Upper lobe of right lung (tissue), 1 donor: Measurements from ENCODE around the gene NFIL3. TPM values are rescaled to one million over a fixed set of nuclear protein-coding genes. Genes with fewer than 3 reads are reported as not detected.

Experiments
- ATAC-seq: fragments of 200-7000 bp; cut with Tn5 transposase; one replicate; pipeline ENCODE4 v1.9.1; 2020; ENCODE audit warnings: mild to moderate bottlenecking, moderate library complexity
- DNase-seq: peaks from one replicate; pipeline ENCODE4 v3.0.0-alpha.2; 2020
- H3K27ac ChIP-seq: fragments of 200-600 bp; one replicate; pipeline ENCODE4 v1.8.0; 2022
- H3K27me3 ChIP-seq: fragments of 200-600 bp; one replicate; pipeline ENCODE4 v1.8.0; 2022; ENCODE audit warnings: mild to moderate bottlenecking
- H3K36me3 ChIP-seq: fragments of 200-600 bp; one replicate; pipeline ENCODE4 v1.8.0; 2022
- H3K4me1 ChIP-seq: fragments of 200-600 bp; one replicate; pipeline ENCODE4 v1.8.0; 2022
- H3K4me3 ChIP-seq: fragments of 200-600 bp; one replicate; pipeline ENCODE4 v1.8.0; 2022; ENCODE audit warnings: mild to moderate bottlenecking
- H3K9me3 ChIP-seq: fragments of 200-600 bp; one replicate; pipeline ENCODE4 v1.8.0; 2022
- intact Hi-C: fragments of 100-400 bp; cut with DNase I; formaldehyde crosslinking; loops from one replicate; pipeline ENCODE4 v1.11.0; 2022
- total RNA-seq: library from RNA; stranded (reverse); fragmentation: NEBNext Ultra II Directional; extraction: Animal tissue kit (Norgen Biotek cat#: 25700); gene quantifications from one replicate; pipeline ENCODE4 v1.2.1, GENCODE V29; 2021
- TF ChIP-seq, protein P1 (sequence below): fragments of 200-600 bp; IDR thresholded peaks from one replicate; pipeline ENCODE4 v1.8.0; 2022; ENCODE audit warnings: antibody characterized with exemption
- donor health status: DM: no; HTN: yes; CAD: no; lungs with severe emphysema.

NFIL3 gene
- total RNA-seq, 1 donor from 2014 or later = 26.2 TPM

- H3K9me3 ChIP-seq = no peaks in the 10 kb centered on the region
- intact Hi-C loops = loop anchor here (10.0 kb wide), 1 partner anchor 387 kb away; no protein-coding TSS in a partner anchor
- H3K27ac ChIP-seq = peak overlapping the region; percentile 87
- TF ChIP-seq, protein P1, sequence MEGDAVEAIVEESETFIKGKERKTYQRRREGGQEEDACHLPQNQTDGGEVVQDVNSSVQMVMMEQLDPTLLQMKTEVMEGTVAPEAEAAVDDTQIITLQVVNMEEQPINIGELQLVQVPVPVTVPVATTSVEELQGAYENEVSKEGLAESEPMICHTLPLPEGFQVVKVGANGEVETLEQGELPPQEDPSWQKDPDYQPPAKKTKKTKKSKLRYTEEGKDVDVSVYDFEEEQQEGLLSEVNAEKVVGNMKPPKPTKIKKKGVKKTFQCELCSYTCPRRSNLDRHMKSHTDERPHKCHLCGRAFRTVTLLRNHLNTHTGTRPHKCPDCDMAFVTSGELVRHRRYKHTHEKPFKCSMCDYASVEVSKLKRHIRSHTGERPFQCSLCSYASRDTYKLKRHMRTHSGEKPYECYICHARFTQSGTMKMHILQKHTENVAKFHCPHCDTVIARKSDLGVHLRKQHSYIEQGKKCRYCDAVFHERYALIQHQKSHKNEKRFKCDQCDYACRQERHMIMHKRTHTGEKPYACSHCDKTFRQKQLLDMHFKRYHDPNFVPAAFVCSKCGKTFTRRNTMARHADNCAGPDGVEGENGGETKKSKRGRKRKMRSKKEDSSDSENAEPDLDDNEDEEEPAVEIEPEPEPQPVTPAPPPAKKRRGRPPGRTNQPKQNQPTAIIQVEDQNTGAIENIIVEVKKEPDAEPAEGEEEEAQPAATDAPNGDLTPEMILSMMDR = no peak
- H3K4me3 ChIP-seq = peak overlapping the region; percentile 71
- H3K27me3 ChIP-seq = no peaks in the 10 kb centered on the region
- DNase-seq (no peak), ATAC-seq (no peak)
- peaks cover 37% of the 10 kb centered on the region for H3K4me1 ChIP-seq
- H3K36me3 ChIP-seq = no peaks in the 10 kb centered on the region
Measured at GRCh38 chr9:91421971-91422757, 1.5 kb downstream of the NFIL3 start.

DNA sequence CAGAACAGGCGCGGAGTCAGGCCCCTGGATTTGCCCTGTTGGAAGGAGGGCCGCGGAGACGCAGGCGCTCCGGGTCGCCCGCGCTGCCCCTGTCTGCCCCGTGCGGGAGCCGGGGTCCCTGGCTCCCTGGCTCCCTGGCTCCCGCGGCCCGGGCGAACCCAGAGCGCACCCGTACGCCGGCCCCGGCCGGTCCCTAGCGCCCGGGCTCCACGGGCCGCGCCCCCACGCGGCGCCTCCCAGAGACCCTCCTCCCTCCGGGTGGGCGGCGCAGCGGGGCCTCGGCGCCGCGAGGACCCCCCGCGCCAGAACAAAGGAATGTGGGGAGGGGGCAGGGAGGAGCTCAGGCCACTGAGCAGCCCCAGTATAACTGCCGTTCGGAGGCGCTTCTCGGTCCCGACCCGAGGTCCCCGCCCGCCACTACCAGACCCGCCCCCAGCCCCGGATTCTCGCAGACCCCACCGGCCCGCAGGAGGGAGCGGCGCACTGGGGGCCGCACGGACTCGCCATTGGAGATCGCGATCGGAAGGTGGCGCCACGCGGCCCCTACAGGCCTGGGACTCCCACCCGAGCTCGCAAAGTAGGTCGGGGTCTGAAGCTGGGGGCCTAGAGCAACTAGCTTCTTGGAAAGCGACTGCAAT is 2.4 kb downstream of the NFIL3 start:
- TF ChIP-seq, protein P1 = peak; percentile 34
- H3K27me3 ChIP-seq = no peaks in the 10 kb centered on the region
- intact Hi-C loops = loop anchor here (10.0 kb wide), 1 partner anchor 386 kb away; no protein-coding TSS in a partner anchor
- peaks cover 37% of the 10 kb centered on the region for H3K4me1 ChIP-seq
- peak overlapping the region; percentile 71 for H3K4me3 ChIP-seq
- H3K27ac ChIP-seq = peak overlapping the region; percentile 87
- DNase-seq (peak; percentile 72), ATAC-seq (no peak)
- H3K9me3 ChIP-seq = no peaks in the 10 kb centered on the region
- no peaks in the 10 kb centered on the region for H3K36me3 ChIP-seq

- peak overlapping the region; percentile 87 for H3K27ac ChIP-seq
- H3K27me3 ChIP-seq = no peaks in the 10 kb centered on the region
- TF ChIP-seq, protein P1 = no peak
- no peak for ATAC-seq
- H3K36me3 ChIP-seq = no peaks in the 10 kb centered on the region
- peaks cover 32% of the 10 kb centered on the region for H3K4me1 ChIP-seq
- peak overlapping the region; percentile 71 for H3K4me3 ChIP-seq
- H3K9me3 ChIP-seq = no peaks in the 10 kb centered on the region
- intact Hi-C loops = loop anchor here (10.0 kb wide), 1 partner anchor 386 kb away; no protein-coding TSS in a partner anchor
- DNase-seq = no peak
Measured at GRCh38 chr9:91420501-91421127, 3.0 kb downstream of the NFIL3 start.

DNA sequence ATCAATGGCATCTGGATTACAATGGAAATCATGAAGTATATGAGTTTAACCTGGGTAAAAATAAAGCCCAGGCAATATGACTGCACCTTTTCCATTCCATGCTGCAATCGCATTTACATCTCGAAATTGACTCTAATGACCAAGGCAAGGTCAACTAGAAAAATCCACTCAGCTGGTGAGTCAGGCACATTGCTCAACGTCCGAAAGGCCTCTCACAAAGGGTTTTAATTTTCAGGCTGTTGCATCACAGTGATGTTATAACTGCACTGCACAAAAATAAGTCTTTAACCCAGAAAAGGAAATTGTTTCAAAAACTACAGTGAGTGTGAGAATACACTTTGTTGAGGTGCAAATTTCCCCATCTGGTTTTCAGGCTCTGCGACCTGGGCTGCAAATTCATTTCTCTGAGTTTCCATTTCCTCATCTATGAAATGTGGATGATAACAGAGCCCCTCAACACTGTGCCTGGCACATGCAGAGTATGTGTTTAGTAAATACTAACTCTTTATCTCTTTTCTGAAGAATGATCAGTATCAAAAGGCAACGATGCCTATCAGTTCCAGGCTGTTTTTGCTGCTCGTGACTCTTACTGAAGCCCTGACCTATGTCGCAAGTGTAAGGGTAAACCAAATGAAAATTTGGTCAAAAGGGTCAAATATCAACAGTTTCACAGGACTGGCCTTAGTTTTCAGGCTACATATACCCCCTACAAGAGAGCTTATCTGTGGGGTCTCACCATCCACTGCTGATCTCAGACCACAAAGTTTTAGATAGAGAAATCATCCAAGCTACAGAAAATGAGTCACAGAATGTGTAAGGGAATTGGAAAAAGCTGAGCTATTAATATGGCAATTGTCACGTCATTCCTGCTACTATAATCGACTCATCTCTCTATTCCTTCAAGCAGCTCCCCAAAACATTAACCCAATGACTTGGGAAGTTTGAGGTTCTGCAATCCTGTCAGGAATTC is 4.1 kb downstream of the NFIL3 start:
- Histone ChIP-seq H3K9me3 (no peaks in the 10 kb centered on the region), H3K27ac (peak overlapping the region; percentile 38), H3K36me3 (no peaks in the 10 kb centered on the region), H3K4me1 (peaks cover 32% of the 10 kb centered on the region), H3K4me3 (no peak overlapping the region), H3K27me3 (no peaks in the 10 kb centered on the region)
- TF ChIP-seq, protein P1 = no peak
- ATAC-seq (peak; percentile 21), DNase-seq (peak; percentile 68)
- intact Hi-C loops = loop anchor here (10.0 kb wide), 1 partner anchor 385 kb away; no protein-coding TSS in a partner anchor

GRCh38 chr9:91418215-91418610 is 5.4 kb downstream of the NFIL3 start:
- no peaks in the 10 kb centered on the region for H3K36me3 ChIP-seq
- H3K9me3 ChIP-seq = no peaks in the 10 kb centered on the region
- ATAC-seq (no peak), DNase-seq (no peak)
- H3K27me3 ChIP-seq = no peaks in the 10 kb centered on the region
- intact Hi-C loops = no loop called here
- H3K4me1 ChIP-seq = peaks cover 32% of the 10 kb centered on the region
- no peak overlapping the region for H3K27ac ChIP-seq
- TF ChIP-seq, protein P1 = no peak
- no peak overlapping the region for H3K4me3 ChIP-seq
